Measurements from ENCODE around the gene PSD2. TPM values are rescaled to one million over a fixed set of nuclear protein-coding genes. Genes with fewer than 3 reads are reported as not detected.

PSD2 gene
- total RNA-seq, 1 experiment from 2014 or later: not detected

GRCh38 chr5:139822553-139823425, 27.2 kb downstream of the PSD2 start:
- no peak for DNase-seq
- Histone ChIP-seq H3K27me3 (ENCODE audit: low read length) (peaks cover 33% of the 10 kb centered on the region), H3K4me3 (ENCODE audit: low read length) (no peak overlapping the region), H3K9me3 (ENCODE audit: low read length) (no peaks in the 10 kb centered on the region), H4K20me1 (ENCODE audit: low read length) (no peaks in the 10 kb centered on the region), H3K27ac (ENCODE audit: low read length) (no peak overlapping the region), H3K4me2 (ENCODE audit: low read length) (no peak overlapping the region), H3K79me2 (ENCODE audit: low read length) (no peaks in the 10 kb centered on the region), H3K36me3 (ENCODE audit: low read depth, low read length) (no peaks in the 10 kb centered on the region), H3K9ac (ENCODE audit: low read length) (no peak overlapping the region), H3F3A (ENCODE audit: low read length, unreplicated experiment) (no peaks in the 10 kb centered on the region), H3K4me1 (ENCODE audit: insufficient read depth, low read length) (no peaks in the 10 kb centered on the region), H3K9me2 (replicated peaks; ENCODE audit: low read length) (no peaks in the 10 kb centered on the region), H2AFZ (ENCODE audit: low read length) (no peak overlapping the region)
- TF ChIP-seq EZH2phosphoT487 (IDR thresholded peaks at IDR 0.05; ENCODE audit: borderline replicate concordance, low read length) (no peak), EZH2 (IDR thresholded peaks at IDR 0.05; ENCODE audit: low read length, unreplicated experiment) (no peak), CTCF (conservative IDR thresholded peaks at IDR 0.05; ENCODE audit: low read depth, low read length) (no peak)
- BruUV-seq (replicated peaks): no TSS peak
- ChIA-PET CTCF (no interaction called here), POLR2A (ENCODE audit: unreplicated experiment) (no interaction called here)
- intact Hi-C loops (cut with micrococcal nuclease): no loop called here
- no peak for ATAC-seq

GRCh38 chr5:139823757-139824355, 28.2 kb downstream of the PSD2 start:
- H3K36me3 ChIP-seq (ENCODE audit: low read depth, low read length): no peaks in the 10 kb centered on the region
- no peaks in the 10 kb centered on the region for H3K79me2 ChIP-seq (ENCODE audit: low read length)
- BruUV-seq (replicated peaks): no TSS peak
- ATAC-seq: no peak
- H3F3A ChIP-seq (ENCODE audit: low read length, unreplicated experiment): no peaks in the 10 kb centered on the region
- peaks cover 34% of the 10 kb centered on the region for H3K27me3 ChIP-seq (ENCODE audit: low read length)
- H3K9me2 ChIP-seq (replicated peaks; ENCODE audit: low read length): no peaks in the 10 kb centered on the region
- no peaks in the 10 kb centered on the region for H3K4me1 ChIP-seq (ENCODE audit: insufficient read depth, low read length)
- ChIA-PET CTCF (no interaction called here), POLR2A (ENCODE audit: unreplicated experiment) (no interaction called here)
- intact Hi-C loops (cut with micrococcal nuclease): no loop called here
- no peak overlapping the region for H3K27ac ChIP-seq (ENCODE audit: low read length)
- no peak overlapping the region for H2AFZ ChIP-seq (ENCODE audit: low read length)
- H3K9ac ChIP-seq (ENCODE audit: low read length): no peak overlapping the region
- H3K4me3 ChIP-seq (ENCODE audit: low read length): no peak overlapping the region
- no peak overlapping the region for H3K4me2 ChIP-seq (ENCODE audit: low read length)
- no peak for DNase-seq
- H3K9me3 ChIP-seq (ENCODE audit: low read length): no peaks in the 10 kb centered on the region
- TF ChIP-seq EZH2phosphoT487 (IDR thresholded peaks at IDR 0.05; ENCODE audit: borderline replicate concordance, low read length) (no peak), EZH2 (IDR thresholded peaks at IDR 0.05; ENCODE audit: low read length, unreplicated experiment) (no peak), CTCF (conservative IDR thresholded peaks at IDR 0.05; ENCODE audit: low read depth, low read length) (no peak)
- H4K20me1 ChIP-seq (ENCODE audit: low read length): no peaks in the 10 kb centered on the region

GRCh38 chr5:139825690-139826089, 30.1 kb downstream of the PSD2 start:
- H3K9me2 ChIP-seq (replicated peaks; ENCODE audit: low read length): no peaks in the 10 kb centered on the region
- ChIA-PET POLR2A (ENCODE audit: unreplicated experiment) (no interaction called here), CTCF (no interaction called here)
- ATAC-seq (no peak), DNase-seq (no peak)
- intact Hi-C loops (cut with micrococcal nuclease): no loop called here
- TF ChIP-seq CTCF (conservative IDR thresholded peaks at IDR 0.05; ENCODE audit: low read depth, low read length) (no peak), EZH2phosphoT487 (IDR thresholded peaks at IDR 0.05; ENCODE audit: borderline replicate concordance, low read length) (no peak), EZH2 (IDR thresholded peaks at IDR 0.05; ENCODE audit: low read length, unreplicated experiment) (no peak)
- no peak overlapping the region for H3K27ac ChIP-seq (ENCODE audit: low read length)
- H3K9me3 ChIP-seq (ENCODE audit: low read length): no peaks in the 10 kb centered on the region
- H3K36me3 ChIP-seq (ENCODE audit: low read depth, low read length): no peaks in the 10 kb centered on the region
- no peak overlapping the region for H2AFZ ChIP-seq (ENCODE audit: low read length)
- H3K9ac ChIP-seq (ENCODE audit: low read length): no peak overlapping the region
- no peaks in the 10 kb centered on the region for H3F3A ChIP-seq (ENCODE audit: low read length, unreplicated experiment)
- no TSS peak for BruUV-seq (replicated peaks)
- H4K20me1 ChIP-seq (ENCODE audit: low read length): no peaks in the 10 kb centered on the region
- H3K4me3 ChIP-seq (ENCODE audit: low read length): no peak overlapping the region
- no peaks in the 10 kb centered on the region for H3K4me1 ChIP-seq (ENCODE audit: insufficient read depth, low read length)
- no peak overlapping the region for H3K4me2 ChIP-seq (ENCODE audit: low read length)
- H3K79me2 ChIP-seq (ENCODE audit: low read length): no peaks in the 10 kb centered on the region
- peaks cover 24% of the 10 kb centered on the region for H3K27me3 ChIP-seq (ENCODE audit: low read length)
